T-cell (primary cell): ENCODE data around the gene WDR20. TPM values are rescaled to one million over a fixed set of nuclear protein-coding genes. Genes with fewer than 3 reads are reported as not detected.

Experiments
- ATAC-seq, 4 experiments: fragments of 200-7000 bp in 3 of 4; fragments of 150-1000 bp in 1 of 4; cut with Tn5 transposase; replicated peaks in 1 of 4; 1 replicate in 3 of 4; 2 replicates in 1 of 4; pipeline ENCODE4 v1.10.0; 2021; ENCODE audit warnings: moderate library complexity in 3 of 4, mild to moderate bottlenecking in 2 of 4, moderate number of reproducible peaks in 1 of 4
- CTCF ChIA-PET, 2 donors: fragments of 300-600 bp; sonication (Branson Sonifier 250); formaldehyde crosslinking; loops; one replicate each; lab custom pipeline; 2022; ENCODE audit warnings: antibody characterized with exemption in 2 of 2; lab: Charles Lee
- POLR2A ChIA-PET, 2 donors: fragments of 300-600 bp; sonication (Branson Sonifier 250); formaldehyde crosslinking; loops; one replicate each; lab custom pipeline; 2022; ENCODE audit warnings: antibody characterized with exemption in 2 of 2; lab: Charles Lee
- DNase-seq, 35 experiments: peaks; one replicate each; pipeline versions ENCODE4 v3.0.0 to v3.0.0-alpha.2; 2013 to 2023
- H3K27ac ChIP-seq: one replicate; pipeline ENCODE4 v1.5.1; 2013; ENCODE audit warnings: low read length
- H3K27me3 ChIP-seq, 2 experiments: replicated peaks in 1 of 2; 1 replicate in 1 of 2; 2 replicates in 1 of 2; pipeline versions ENCODE4 v1.6.1 to v1.7.0; 2013; ENCODE audit warnings: low read length in 1 of 2, mixed read lengths in 1 of 2; ENCODE audit not compliant: control insufficient read depth in 2 of 2, insufficient read depth in 2 of 2; ENCODE audit errors: extremely low read depth in 1 of 2
- H3K36me3 ChIP-seq, 2 donors: 1 replicate in 1 of 2; 2 replicates in 1 of 2; pipeline versions ENCODE4 v1.6.1 to v1.7.0; 2013; ENCODE audit warnings: low read length in 1 of 2; ENCODE audit not compliant: control insufficient read depth in 2 of 2, insufficient read depth in 1 of 2; ENCODE audit errors: extremely low read depth in 1 of 2
- H3K4me1 ChIP-seq, 2 experiments: 1 replicate in 1 of 2; 2 replicates in 1 of 2; pipeline versions ENCODE4 v1.6.1 to v1.7.0; 2013; ENCODE audit warnings: low read length in 2 of 2, mixed read lengths in 1 of 2; ENCODE audit not compliant: insufficient read depth in 2 of 2, control insufficient read depth in 1 of 2; ENCODE audit errors: extremely low read depth in 1 of 2
- H3K4me3 ChIP-seq, 2 donors: 1 replicate in 1 of 2; 2 replicates in 1 of 2; pipeline versions ENCODE4 v1.5.1 to v1.7.0; 2013; ENCODE audit warnings: mild to moderate bottlenecking in 2 of 2, low read length in 1 of 2, moderate library complexity in 1 of 2; ENCODE audit not compliant: control insufficient read depth in 1 of 2; ENCODE audit errors: extremely low read depth in 1 of 2
- H3K9me3 ChIP-seq: 2 replicates; pipeline ENCODE4 v1.7.0; 2013
- H3K27ac Mint-ChIP-seq, 2 donors: one replicate each; pipeline ENCODE4 v1.8.0; 2020 to 2021; ENCODE audit warnings: mild to moderate bottlenecking in 2 of 2, mixed read lengths in 2 of 2
- H3K27me3 Mint-ChIP-seq, 2 donors: one replicate each; pipeline ENCODE4 v1.8.0; 2021 to 2022; ENCODE audit warnings: mixed read lengths in 2 of 2
- H3K36me3 Mint-ChIP-seq: one replicate; pipeline ENCODE4 v1.8.0; 2021; ENCODE audit warnings: mixed read lengths
- H3K4me1 Mint-ChIP-seq, 3 donors: one replicate each; pipeline ENCODE4 v1.8.0; 2020 to 2022; ENCODE audit warnings: mixed read lengths in 3 of 3, mild to moderate bottlenecking in 1 of 3
- H3K4me3 Mint-ChIP-seq, 3 donors: one replicate each; pipeline ENCODE4 v1.8.0; 2020 to 2022; ENCODE audit warnings: mild to moderate bottlenecking in 3 of 3, mixed read lengths in 3 of 3, moderate library complexity in 3 of 3
- H3K9me3 Mint-ChIP-seq, 3 donors: one replicate each; pipeline ENCODE4 v1.8.0; 2020 to 2022; ENCODE audit warnings: mixed read lengths in 3 of 3
- WGBS: methylation state at CpG from one replicate; pipeline ENCODE4 v1.1.5; 2013; ENCODE audit warnings: missing lambda C conversion rate; ENCODE audit not compliant: insufficient coverage; 5-methylcytosine and 5-hydroxymethylcytosine counted together
- total RNA-seq, 35 experiments: library from RNA in 6 of 35; stranded (reverse) in 6 of 35; fragments of 120-200 nt in 1 of 35; gene quantifications; one replicate each; pipeline versions ENCODE4 v1.2.1 to v1.2.4 and lab custom pipeline; 2013 to 2026

The WDR20 gene
- total RNA-seq, 5 donors from 2014 or later (not counting 1 experiment from before 2014, with no cell fraction given) = 38.9 to 53.1 (median 49.5) TPM

DNA sequence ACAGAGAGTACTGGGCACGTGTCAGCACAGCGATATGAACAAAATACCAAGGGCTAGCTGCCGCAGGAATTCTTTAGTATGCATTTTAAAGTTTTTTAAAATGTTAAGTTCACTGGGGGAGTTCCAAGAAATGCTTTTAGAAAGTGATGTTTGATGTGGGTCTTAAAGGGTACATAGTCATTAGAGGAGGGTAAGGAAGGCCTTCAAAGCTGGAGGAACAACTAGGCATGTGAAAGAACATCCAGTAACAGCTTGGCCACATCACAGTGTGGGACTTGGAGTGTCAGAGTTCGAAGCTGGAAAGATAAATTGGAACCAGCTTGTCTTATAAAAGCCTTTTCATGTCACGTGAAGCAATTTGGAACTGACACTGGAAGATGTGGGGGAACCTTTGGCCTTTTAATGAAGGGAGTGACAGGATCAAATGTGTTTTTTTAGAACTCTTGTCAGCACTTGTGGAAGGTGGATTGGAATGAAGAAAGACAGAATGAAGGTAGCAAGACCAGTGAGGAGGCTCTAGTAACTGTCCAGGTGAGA is 57.7 kb downstream of the WDR20 start:
- Mint-ChIP-seq H3K27ac (peak overlapping the region; percentile 12 to 17), H3K9me3 (no peaks in the 10 kb centered on the region), H3K27me3 (no peaks in the 10 kb centered on the region), H3K4me3 (no peak overlapping the region), H3K36me3 (peaks cover 42% of the 10 kb centered on the region), H3K4me1 (peaks cover 77 to 83% (median 80%) of the 10 kb centered on the region in 3 donors)
- 95% methylated on average over 5 of the region's 5 CpGs for WGBS
- H3K27me3 ChIP-seq = no peaks in the 10 kb centered on the region
- ATAC-seq = no peak
- H3K27ac ChIP-seq = no peak overlapping the region
- peaks cover 8 to 48% of the 10 kb centered on the region in 2 donors for H3K36me3 ChIP-seq
- ChIA-PET CTCF (no interaction called here), POLR2A (no interaction called here)
- DNase-seq = no peak
- peaks cover 9 to 27% of the 10 kb centered on the region in 2 experiments for H3K4me1 ChIP-seq
- H3K4me3 ChIP-seq = no peak overlapping the region
- H3K9me3 ChIP-seq = no peaks in the 10 kb centered on the region

DNA sequence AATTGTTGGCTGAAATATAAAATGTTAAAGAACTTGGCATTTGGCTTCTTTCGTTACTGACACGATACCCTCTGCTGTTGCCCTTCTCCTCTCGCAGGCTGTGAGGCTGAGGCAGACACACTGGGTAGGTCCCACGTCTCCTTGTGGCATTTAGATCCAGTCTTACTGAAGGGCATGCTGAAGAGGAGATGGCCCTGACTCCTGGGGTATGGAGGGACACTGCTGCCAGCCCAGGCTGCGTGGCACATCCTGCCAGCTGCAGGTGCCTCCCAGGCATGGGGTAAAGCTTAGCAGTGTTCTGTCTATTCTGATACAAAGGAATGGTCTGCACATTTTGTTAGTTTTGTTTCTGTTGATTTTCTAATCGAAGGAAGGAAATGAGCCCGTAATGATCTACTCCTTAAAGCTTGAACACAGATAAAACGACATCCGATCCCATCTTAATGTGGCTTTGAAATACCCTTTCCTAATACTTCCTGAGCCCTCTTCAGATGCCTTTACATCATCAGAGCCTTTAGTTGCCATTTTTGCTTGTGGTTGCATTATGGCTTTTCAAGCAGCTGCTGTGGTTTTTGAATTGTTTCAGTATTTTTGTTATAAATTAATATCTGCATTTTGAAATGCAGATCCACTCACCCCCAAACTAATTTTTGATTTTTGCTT is 61.1 kb downstream of the WDR20 start:
- CTCF ChIA-PET = interaction anchor here (0.6 to 0.9 kb wide), 2 partner anchors 430 to 986 kb away, joined by 3 read pairs; no protein-coding TSS in a partner anchor
- POLR2A ChIA-PET = interaction anchor here in 1 of 2 donors (0.6 kb wide), 1 partner anchor 425 kb away, joined by 4 read pairs; no protein-coding TSS in a partner anchor
- peaks cover 48% of the 10 kb centered on the region for H3K36me3 Mint-ChIP-seq
- H3K27me3 Mint-ChIP-seq = no peaks in the 10 kb centered on the region
- H3K36me3 ChIP-seq = peaks cover 8 to 65% of the 10 kb centered on the region in 2 donors
- no peak overlapping the region for H3K4me3 ChIP-seq
- no peaks in the 10 kb centered on the region for H3K9me3 ChIP-seq
- H3K9me3 Mint-ChIP-seq = no peaks in the 10 kb centered on the region
- WGBS = 89% methylated on average over 3 of the region's 9 CpGs
- peak in 11 of 35 experiments; percentile 2 to 41 (median 9) for DNase-seq
- H3K27ac Mint-ChIP-seq = peak overlapping the region; percentile 81 to 82
- ATAC-seq = peak; percentile 64 to 80 (median 75)
- no peak overlapping the region for H3K27ac ChIP-seq
- peaks cover 61 to 68% (median 63%) of the 10 kb centered on the region in 3 donors for H3K4me1 Mint-ChIP-seq
- H3K4me1 ChIP-seq = peaks cover 9 to 29% of the 10 kb centered on the region in 2 experiments
- peak overlapping the region; percentile 5 to 45 (median 43) for H3K4me3 Mint-ChIP-seq
- peaks cover 0 to 2% of the 10 kb centered on the region in 2 experiments for H3K27me3 ChIP-seq

DNA sequence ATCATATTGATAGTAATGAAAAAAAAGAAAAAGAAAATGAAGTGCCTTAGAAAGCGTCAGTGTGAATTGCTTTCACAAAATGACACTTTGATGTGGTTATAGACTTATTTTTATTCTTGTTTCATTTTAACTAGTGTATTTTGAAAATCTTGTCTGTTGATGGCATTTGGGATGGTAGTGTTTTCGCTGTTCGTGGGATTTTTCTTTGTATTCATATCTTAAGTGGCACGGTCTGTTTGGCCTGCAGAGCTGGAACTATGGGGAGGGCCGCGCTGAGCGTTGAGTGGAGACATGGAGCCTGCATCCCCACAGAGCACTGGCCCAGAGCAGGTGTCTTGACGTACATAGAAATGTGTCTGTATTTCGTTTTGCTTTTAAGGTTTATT is 61.6 kb downstream of the WDR20 start:
- H3K4me3 ChIP-seq = no peak overlapping the region
- H3K4me1 ChIP-seq = peaks cover 9 to 29% of the 10 kb centered on the region in 2 experiments
- WGBS = 35% methylated on average over 6 of the region's 9 CpGs
- Mint-ChIP-seq H3K4me3 (peak overlapping the region in 2 of 3 donors; percentile 43 to 45), H3K27me3 (no peaks in the 10 kb centered on the region), H3K9me3 (no peaks in the 10 kb centered on the region), H3K4me1 (peaks cover 57 to 63% (median 58%) of the 10 kb centered on the region in 3 donors), H3K27ac (peak overlapping the region; percentile 81 to 82), H3K36me3 (peaks cover 47% of the 10 kb centered on the region)
- H3K36me3 ChIP-seq = peaks cover 8 to 62% of the 10 kb centered on the region in 2 donors
- no peak overlapping the region for H3K27ac ChIP-seq
- DNase-seq (peak in 1 of 35 experiments; percentile 11), ATAC-seq (peak in 1 of 4 experiments; percentile 47)
- CTCF ChIA-PET = interaction anchor here in 1 of 2 donors (0.9 kb wide), 2 partner anchors 40 to 430 kb away, joined by 3 read pairs; no protein-coding TSS in a partner anchor
- H3K27me3 ChIP-seq = peaks cover 0 to 2% of the 10 kb centered on the region in 2 experiments
- H3K9me3 ChIP-seq = no peaks in the 10 kb centered on the region
- POLR2A ChIA-PET = interaction anchor here in 1 of 2 donors (0.6 kb wide), 1 partner anchor 426 kb away, joined by 4 read pairs; no protein-coding TSS in a partner anchor

DNA sequence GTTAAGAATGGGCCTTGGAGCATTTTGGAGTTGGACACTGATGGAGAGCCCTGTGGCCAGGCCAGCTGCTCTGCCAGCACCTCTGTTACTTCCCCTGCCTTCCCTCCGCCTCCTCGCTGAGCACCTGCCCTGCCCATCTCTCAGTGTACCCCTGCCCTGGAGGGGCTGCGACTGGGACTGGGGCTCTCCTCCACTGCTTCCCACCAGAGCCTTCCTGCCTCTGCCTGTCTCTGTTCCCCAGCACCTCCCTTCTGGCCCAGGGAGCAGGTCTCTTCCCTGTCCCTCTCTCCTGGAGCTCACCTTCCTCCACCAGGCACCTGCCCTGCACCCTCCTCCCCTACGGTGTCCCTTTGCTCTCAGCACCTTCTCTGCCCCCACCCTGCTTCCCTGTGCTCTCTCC is 62.1 kb downstream of the WDR20 start:
- Mint-ChIP-seq H3K36me3 (peaks cover 45% of the 10 kb centered on the region), H3K27ac (peak overlapping the region; percentile 58 to 82), H3K9me3 (no peaks in the 10 kb centered on the region), H3K4me3 (peak overlapping the region in 1 of 3 donors; percentile 43), H3K27me3 (no peaks in the 10 kb centered on the region), H3K4me1 (peaks cover 53 to 60% (median 54%) of the 10 kb centered on the region in 3 donors)
- no peak overlapping the region for H3K27ac ChIP-seq
- ChIA-PET POLR2A (interaction anchor here in 1 of 2 donors (0.7 kb wide), 1 partner anchor 12 kb away, joined by 4 read pairs; no protein-coding TSS in a partner anchor), CTCF (interaction anchor here in 1 of 2 donors (0.9 kb wide), 1 partner anchor 39 kb away, joined by 3 read pairs; no protein-coding TSS in a partner anchor)
- peaks cover 0 to 2% of the 10 kb centered on the region in 2 experiments for H3K27me3 ChIP-seq
- ATAC-seq = peak in 1 of 4 experiments; percentile 21
- no peak for DNase-seq
- peaks cover 9 to 29% of the 10 kb centered on the region in 2 experiments for H3K4me1 ChIP-seq
- 84% methylated on average over 4 of the region's 4 CpGs for WGBS
- H3K36me3 ChIP-seq = peaks cover 8 to 63% of the 10 kb centered on the region in 2 donors
- no peak overlapping the region for H3K4me3 ChIP-seq
- no peaks in the 10 kb centered on the region for H3K9me3 ChIP-seq

DNA sequence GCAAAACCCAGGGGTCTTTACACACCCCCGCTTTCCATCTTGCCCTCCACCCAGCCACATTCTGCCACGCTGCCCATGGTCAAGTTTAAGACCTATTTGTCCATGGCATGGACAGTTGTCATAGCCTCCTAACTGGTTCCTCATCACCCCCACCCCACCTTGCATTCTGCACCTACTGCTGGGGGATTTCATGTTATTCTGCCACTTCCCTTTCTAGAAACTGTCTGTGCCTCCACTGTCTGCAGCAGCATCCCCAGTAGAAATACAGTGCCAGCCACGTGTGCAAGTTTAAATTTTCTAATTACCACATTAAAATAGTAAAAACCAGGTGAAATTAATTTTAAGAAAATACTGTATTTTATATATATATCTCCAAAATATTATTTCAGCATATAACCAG is 63.2 kb downstream of the WDR20 start:
- DNase-seq (no peak), ATAC-seq (no peak)
- Histone ChIP-seq H3K27me3 (peaks cover 0 to 2% of the 10 kb centered on the region in 2 experiments), H3K4me3 (no peak overlapping the region), H3K9me3 (no peaks in the 10 kb centered on the region), H3K27ac (no peak overlapping the region), H3K36me3 (peaks cover 10 to 59% of the 10 kb centered on the region in 2 donors), H3K4me1 (peaks cover 9 to 29% of the 10 kb centered on the region in 2 experiments)
- Mint-ChIP-seq H3K27ac (no peak overlapping the region), H3K9me3 (no peaks in the 10 kb centered on the region), H3K27me3 (no peaks in the 10 kb centered on the region), H3K4me1 (peaks cover 43 to 49% (median 43%) of the 10 kb centered on the region in 3 donors), H3K4me3 (no peak overlapping the region), H3K36me3 (peaks cover 43% of the 10 kb centered on the region)
- CTCF ChIA-PET = no interaction called here
- POLR2A ChIA-PET = no interaction called here
- 100% methylated on average over 2 of the region's 3 CpGs for WGBS

DNA sequence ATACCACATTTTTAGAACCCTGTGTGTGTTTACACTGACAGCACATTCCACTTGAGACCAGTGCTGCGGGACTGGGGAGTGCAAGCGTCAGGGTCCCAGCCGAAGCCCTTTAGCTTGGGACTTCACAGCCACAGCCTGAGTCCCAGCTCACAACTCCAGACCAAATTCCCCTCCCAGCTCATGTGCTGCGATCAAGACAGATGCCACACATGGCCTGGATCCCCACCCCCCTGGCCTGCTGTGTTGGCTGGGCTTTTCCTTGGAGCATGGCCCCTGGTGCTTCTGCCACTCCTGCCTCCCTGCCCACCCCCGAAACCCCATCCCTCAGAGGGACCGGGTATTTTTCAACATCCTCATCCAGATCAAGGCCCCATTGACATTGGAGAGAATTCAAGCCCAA is 63.7 kb downstream of the WDR20 start:
- Mint-ChIP-seq H3K4me1 (peaks cover 40 to 47% (median 41%) of the 10 kb centered on the region in 3 donors), H3K27ac (no peak overlapping the region), H3K9me3 (no peaks in the 10 kb centered on the region), H3K27me3 (no peaks in the 10 kb centered on the region), H3K36me3 (peaks cover 42% of the 10 kb centered on the region), H3K4me3 (no peak overlapping the region)
- Histone ChIP-seq H3K27ac (no peak overlapping the region), H3K4me3 (no peak overlapping the region), H3K36me3 (peaks cover 11 to 59% of the 10 kb centered on the region in 2 donors), H3K27me3 (peaks cover 0 to 2% of the 10 kb centered on the region in 2 experiments), H3K9me3 (no peaks in the 10 kb centered on the region), H3K4me1 (peaks cover 9 to 29% of the 10 kb centered on the region in 2 experiments)
- ChIA-PET POLR2A (no interaction called here), CTCF (no interaction called here)
- WGBS = 98% methylated on average over 6 of the region's 6 CpGs
- DNase-seq (no peak), ATAC-seq (no peak)
